ENCODE measurements around the gene AHR. TPM values are rescaled to one million over a fixed set of nuclear protein-coding genes. Genes with fewer than 3 reads are reported as not detected.

The AHR gene
- total RNA-seq, 1 experiment from 2014 or later, result 99.1 TPM

GRCh38 chr7:17275749-17276671 is 22.4 kb upstream of the AHR start:
- H3K9me3 Mint-ChIP-seq (ENCODE audit: unreplicated experiment), result peaks cover 8% of the 10 kb centered on the region
- H3K27ac Mint-ChIP-seq (ENCODE audit: low read depth, unreplicated experiment), result peak overlapping the region; percentile 85
- peak; percentile 63 for DNase-seq (ENCODE audit: unreplicated experiment)
- no peaks in the 10 kb centered on the region for H3K27me3 Mint-ChIP-seq (ENCODE audit: insufficient read depth, unreplicated experiment)
- H3K4me3 Mint-ChIP-seq (ENCODE audit: unreplicated experiment), result no peak overlapping the region
- TSS peak; percentile 93 for BruUV-seq (replicated peaks)
- intact Hi-C loops (cut with micrococcal nuclease), result no loop called here
- H3K4me1 Mint-ChIP-seq (ENCODE audit: insufficient read depth, unreplicated experiment), result peaks cover 19% of the 10 kb centered on the region
- ChIA-PET POLR2A (interaction anchor here (0.5 to 1.2 kb wide), 4 partner anchors 9 to 385 kb away, joined by 3 to 6 read pairs (median 4); partner anchors contain the start of gene AHR), CTCF (interaction anchor here (0.6 to 0.8 kb wide), 2 partner anchors 293 to 297 kb away, joined by 3 read pairs; no protein-coding TSS in a partner anchor)
- H3K36me3 Mint-ChIP-seq (ENCODE audit: insufficient read depth, unreplicated experiment), result no peaks in the 10 kb centered on the region
- no peak for TF ChIP-seq CTCF (IDR thresholded peaks at IDR 0.05; ENCODE audit: unreplicated experiment)

- DNase-seq (ENCODE audit: unreplicated experiment), result no peak
- H3K27me3 Mint-ChIP-seq (ENCODE audit: insufficient read depth, unreplicated experiment), result no peaks in the 10 kb centered on the region
- H3K4me1 Mint-ChIP-seq (ENCODE audit: insufficient read depth, unreplicated experiment), result peaks cover 19% of the 10 kb centered on the region
- BruUV-seq (replicated peaks), result no TSS peak
- TF ChIP-seq CTCF (IDR thresholded peaks at IDR 0.05; ENCODE audit: unreplicated experiment), result no peak
- POLR2A ChIA-PET, result no interaction called here
- H3K9me3 Mint-ChIP-seq (ENCODE audit: unreplicated experiment), result no peaks in the 10 kb centered on the region
- H3K4me3 Mint-ChIP-seq (ENCODE audit: unreplicated experiment), result no peak overlapping the region
- CTCF ChIA-PET, result no interaction called here
- no peaks in the 10 kb centered on the region for H3K36me3 Mint-ChIP-seq (ENCODE audit: insufficient read depth, unreplicated experiment)
- intact Hi-C loops (cut with micrococcal nuclease), result no loop called here
- H3K27ac Mint-ChIP-seq (ENCODE audit: low read depth, unreplicated experiment), result no peak overlapping the region
These were observed 19.4 kb upstream of the AHR start for GRCh38 chr7:17279061-17279460.

GRCh38 chr7:17289074-17289645 is 9.3 kb upstream of the AHR start:
- no peak overlapping the region for H3K27ac Mint-ChIP-seq (ENCODE audit: low read depth, unreplicated experiment)
- no peaks in the 10 kb centered on the region for H3K4me1 Mint-ChIP-seq (ENCODE audit: insufficient read depth, unreplicated experiment)
- H3K9me3 Mint-ChIP-seq (ENCODE audit: unreplicated experiment), result no peaks in the 10 kb centered on the region

More at GRCh38 chr7:17289074-17289645, 9.3 kb upstream of the AHR start:
- BruUV-seq (replicated peaks), result no TSS peak
- H3K36me3 Mint-ChIP-seq (ENCODE audit: insufficient read depth, unreplicated experiment), result no peaks in the 10 kb centered on the region
- no peak for TF ChIP-seq CTCF (IDR thresholded peaks at IDR 0.05; ENCODE audit: unreplicated experiment)
- peak; percentile 28 for DNase-seq (ENCODE audit: unreplicated experiment)
- no peaks in the 10 kb centered on the region for H3K27me3 Mint-ChIP-seq (ENCODE audit: insufficient read depth, unreplicated experiment)
- ChIA-PET CTCF (no interaction called here), POLR2A (interaction anchor here (0.5 to 1.6 kb wide), 2 partner anchors 13 to 16 kb away, joined by 3 to 6 read pairs; no protein-coding TSS in a partner anchor)
- intact Hi-C loops (cut with micrococcal nuclease), result no loop called here
- H3K4me3 Mint-ChIP-seq (ENCODE audit: unreplicated experiment), result no peak overlapping the region
